ENCODE results near the gene TIMM44. TPM values are rescaled to one million over a fixed set of nuclear protein-coding genes. Genes with fewer than 3 reads are reported as not detected.

Gene TIMM44
- total RNA-seq, 2 donors from 2014 or later: 20.5 to 73.8 TPM

- TF ChIP-seq POLR2A (IDR thresholded peaks at IDR 0.05) (no peak), CTCF (IDR thresholded peaks at IDR 0.05) (no peak)
- Histone ChIP-seq H3K4me3 (no peak overlapping the region), H3K4me1 (no peaks in the 10 kb centered on the region), H3K36me3 (replicated peaks in 1 of 2; ENCODE audit: insufficient read depth in 1 of 2, low read depth in 2 of 2) (peaks cover 7 to 24% of the 10 kb centered on the region in 2 donors), H3K27me3 (no peaks in the 10 kb centered on the region), H3K9me3 (no peaks in the 10 kb centered on the region), H3K27ac (no peak overlapping the region)
- 91 to 95% methylated on average over 15 to 19 of the region's 20 CpGs for WGBS, 2 donors
- intact Hi-C loops (cut with DNase I): loop anchor here (10.0 kb wide), 1 partner anchor 166 kb away; no protein-coding TSS in a partner anchor
- ATAC-seq: no peak
- no peak for DNase-seq
These were observed 25.5 kb upstream of the TIMM44 start for GRCh38 chr19:7968796-7969554.

- no peak for ATAC-seq
- TF ChIP-seq CTCF (IDR thresholded peaks at IDR 0.05): no peak
- TF ChIP-seq POLR2A (IDR thresholded peaks at IDR 0.05): no peak
- intact Hi-C loops (cut with DNase I): loop anchor here (10.0 kb wide), 1 partner anchor 167 kb away; no protein-coding TSS in a partner anchor
- Histone ChIP-seq H3K27me3 (no peaks in the 10 kb centered on the region), H3K9me3 (no peaks in the 10 kb centered on the region), H3K4me1 (no peaks in the 10 kb centered on the region), H3K36me3 (replicated peaks in 1 of 2; ENCODE audit: insufficient read depth in 1 of 2, low read depth in 2 of 2) (peaks cover 7 to 17% of the 10 kb centered on the region in 2 donors), H3K4me3 (no peak overlapping the region), H3K27ac (no peak overlapping the region)
- no peak for DNase-seq
- 77 to 86% methylated on average over 6 to 13 of the region's 15 CpGs for WGBS, 2 donors
These were observed 24.7 kb upstream of the TIMM44 start for GRCh38 chr19:7968008-7968795.

- Histone ChIP-seq H3K4me1 (no peaks in the 10 kb centered on the region), H3K36me3 (replicated peaks in 1 of 2; ENCODE audit: insufficient read depth in 1 of 2, low read depth in 2 of 2) (peaks cover 7 to 15% of the 10 kb centered on the region in 2 donors), H3K27me3 (no peaks in the 10 kb centered on the region), H3K27ac (no peak overlapping the region), H3K9me3 (no peaks in the 10 kb centered on the region), H3K4me3 (no peak overlapping the region)
- intact Hi-C loops (cut with DNase I): loop anchor here (10.0 kb wide), 1 partner anchor 169 kb away; no protein-coding TSS in a partner anchor
- WGBS, 2 donors: 86 to 89% methylated on average over 12 of the region's 12 CpGs
- DNase-seq (no peak), ATAC-seq (no peak)
- TF ChIP-seq POLR2A (IDR thresholded peaks at IDR 0.05) (no peak), CTCF (IDR thresholded peaks at IDR 0.05) (no peak)
These were observed 22.6 kb upstream of the TIMM44 start for GRCh38 chr19:7965921-7966665.

GRCh38 chr19:7965259-7965841, 21.9 kb upstream of the TIMM44 start:
- no peak overlapping the region for H3K27ac ChIP-seq
- H3K4me1 ChIP-seq: no peaks in the 10 kb centered on the region
- DNase-seq: no peak
- H3K36me3 ChIP-seq (replicated peaks in 1 of 2; ENCODE audit: insufficient read depth in 1 of 2, low read depth in 2 of 2): peaks cover 7 to 15% of the 10 kb centered on the region in 2 donors
- no peaks in the 10 kb centered on the region for H3K9me3 ChIP-seq
- ATAC-seq: no peak
- intact Hi-C loops (cut with DNase I): loop anchor here (10.0 kb wide), 1 partner anchor 169 kb away; no protein-coding TSS in a partner anchor
- no peak overlapping the region for H3K4me3 ChIP-seq
- no peaks in the 10 kb centered on the region for H3K27me3 ChIP-seq
- WGBS, 2 donors: 86 to 90% methylated on average over 12 of the region's 12 CpGs
- TF ChIP-seq CTCF (IDR thresholded peaks at IDR 0.05) (no peak), POLR2A (IDR thresholded peaks at IDR 0.05) (no peak)
